Endothelial cell of umbilical vein (primary cell): Measurements from ENCODE around the gene CYSLTR2.
"Not testable (repeated sequence)": the region's sequence is repeated elsewhere in the genome, so short reads cannot be mapped to it uniquely, and the experiment has no call there.

Source experiments
- EZH2 ChIP-seq: IDR thresholded peaks from 2 replicates; pipeline ENCODE4 v1.6.1; 2012; ENCODE audit warnings: borderline replicate concordance, low read depth, mild to moderate bottlenecking, moderate library complexity, low read length, inconsistent platforms; ENCODE audit not compliant: severe bottlenecking
- JUN ChIP-seq: IDR thresholded peaks from 2 replicates; pipeline ENCODE4 v1.6.1; 2011; ENCODE audit warnings: borderline replicate concordance, low read depth; ENCODE audit not compliant: insufficient read length, insufficient read depth
- TF ChIP-seq, protein P1 (sequence below), 2 donors: IDR thresholded peaks; 1 replicate in 1 of 2; 2 replicates in 1 of 2; pipeline ENCODE4 v1.5.1; 2011; ENCODE audit warnings: low read length in 2 of 2, mild to moderate bottlenecking in 2 of 2, moderate library complexity in 2 of 2, control low read depth in 1 of 2, inconsistent platforms in 1 of 2, low read depth in 1 of 2; ENCODE audit not compliant: insufficient read depth in 1 of 2; ENCODE audit errors: extremely low read depth in 1 of 2

DNA sequence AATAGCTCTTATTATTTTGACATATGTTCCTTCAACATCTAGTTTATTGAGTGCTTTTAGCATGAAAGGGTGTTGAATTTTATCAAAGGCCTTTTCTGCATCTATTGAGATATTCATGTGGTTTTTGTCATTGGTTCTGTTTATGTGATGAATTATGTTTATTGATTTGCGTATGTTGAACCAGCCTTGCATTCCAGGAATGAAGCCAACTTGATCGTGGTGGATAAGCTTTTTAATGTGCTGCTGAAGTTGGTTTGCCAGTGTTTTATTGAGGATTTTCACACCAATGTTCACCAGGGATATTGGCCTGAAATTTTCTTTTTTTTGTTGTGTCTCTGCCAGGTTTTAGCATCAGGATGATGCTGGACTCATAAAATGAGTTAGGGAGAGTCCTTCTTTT lies 17.7 kb downstream of the CYSLTR2 start:
- TF ChIP-seq JUN, EZH2: not testable (repeated sequence)
- TF ChIP-seq, protein P1, sequence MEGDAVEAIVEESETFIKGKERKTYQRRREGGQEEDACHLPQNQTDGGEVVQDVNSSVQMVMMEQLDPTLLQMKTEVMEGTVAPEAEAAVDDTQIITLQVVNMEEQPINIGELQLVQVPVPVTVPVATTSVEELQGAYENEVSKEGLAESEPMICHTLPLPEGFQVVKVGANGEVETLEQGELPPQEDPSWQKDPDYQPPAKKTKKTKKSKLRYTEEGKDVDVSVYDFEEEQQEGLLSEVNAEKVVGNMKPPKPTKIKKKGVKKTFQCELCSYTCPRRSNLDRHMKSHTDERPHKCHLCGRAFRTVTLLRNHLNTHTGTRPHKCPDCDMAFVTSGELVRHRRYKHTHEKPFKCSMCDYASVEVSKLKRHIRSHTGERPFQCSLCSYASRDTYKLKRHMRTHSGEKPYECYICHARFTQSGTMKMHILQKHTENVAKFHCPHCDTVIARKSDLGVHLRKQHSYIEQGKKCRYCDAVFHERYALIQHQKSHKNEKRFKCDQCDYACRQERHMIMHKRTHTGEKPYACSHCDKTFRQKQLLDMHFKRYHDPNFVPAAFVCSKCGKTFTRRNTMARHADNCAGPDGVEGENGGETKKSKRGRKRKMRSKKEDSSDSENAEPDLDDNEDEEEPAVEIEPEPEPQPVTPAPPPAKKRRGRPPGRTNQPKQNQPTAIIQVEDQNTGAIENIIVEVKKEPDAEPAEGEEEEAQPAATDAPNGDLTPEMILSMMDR (IDR thresholded peaks at IDR 0.05; ENCODE audit: extremely low read depth in 1 of 2, insufficient read depth in 1 of 2, low read depth in 1 of 2, low read length in 2 of 2) = not testable (repeated sequence)
